ENCODE data around the gene MMEL1.

Gene MMEL1

GRCh38 chr1:2604844-2605508 is 27.8 kb downstream of the MMEL1 start:
- no peak for DNase-seq (ENCODE audit: low read depth)

- no peak for DNase-seq (ENCODE audit: low read depth)
Observed at GRCh38 chr1:2604156-2604843, 28.5 kb downstream of the MMEL1 start.

GRCh38 chr1:2603521-2604155 is 29.2 kb downstream of the MMEL1 start:
- no peak for DNase-seq (ENCODE audit: low read depth)

GRCh38 chr1:2602866-2603520 is 29.8 kb downstream of the MMEL1 start:
- no peak for DNase-seq (ENCODE audit: low read depth)

- DNase-seq (ENCODE audit: low read depth) = no peak
Observed at GRCh38 chr1:2602311-2602835, 30.4 kb downstream of the MMEL1 start.

GRCh38 chr1:2601721-2602303 is 31.0 kb downstream of the MMEL1 start:
- DNase-seq (ENCODE audit: low read depth) = no peak

- no peak for DNase-seq (ENCODE audit: low read depth)
Observed at GRCh38 chr1:2598329-2598931, 34.4 kb downstream of the MMEL1 start.

GRCh38 chr1:2597441-2598328 is 35.1 kb downstream of the MMEL1 start:
- DNase-seq (ENCODE audit: low read depth) = no peak

- DNase-seq (ENCODE audit: low read depth) = no peak
Observed at GRCh38 chr1:2596530-2597333, 36.1 kb downstream of the MMEL1 start.

GRCh38 chr1:2595812-2596529 is 36.8 kb downstream of the MMEL1 start:
- no peak for DNase-seq (ENCODE audit: low read depth)

- DNase-seq (ENCODE audit: low read depth) = no peak
Observed at GRCh38 chr1:2595261-2595811, 37.5 kb downstream of the MMEL1 start.

- no peak for DNase-seq (ENCODE audit: low read depth)
Observed at GRCh38 chr1:2594641-2595131, 38.1 kb downstream of the MMEL1 start.

GRCh38 chr1:2594001-2594640 is 38.7 kb downstream of the MMEL1 start:
- no peak for DNase-seq (ENCODE audit: low read depth)

- DNase-seq (ENCODE audit: low read depth) = no peak
Observed at GRCh38 chr1:2593251-2593878, 39.5 kb downstream of the MMEL1 start.

GRCh38 chr1:2592672-2593071 is 40.1 kb downstream of the MMEL1 start:
- no peak for DNase-seq (ENCODE audit: low read depth)

- no peak for DNase-seq (ENCODE audit: low read depth)
Observed at GRCh38 chr1:2591581-2592261, 41.1 kb downstream of the MMEL1 start.

GRCh38 chr1:2591233-2591580 is 41.6 kb downstream of the MMEL1 start:
- no peak for DNase-seq (ENCODE audit: low read depth)

Data from stimulated activated CD8-positive, alpha-beta memory T cell treated with anti-CD3 and anti-CD28 coated beads, Interleukin-12 subunit alpha, Interleukin-12 subunit beta, amount 100 ng/mL, for 1 hour (primary cell).